SK-N-SH treated with all-trans-retinoic acid at 6 μM for 48 hours (cell line): ENCODE measurements around the gene SLC12A7.

ENCODE experiments used
- ARNTL ChIP-seq: fragments of 450-650 bp; formaldehyde crosslinking; IDR thresholded peaks from 2 replicates; pipeline ENCODE4 v1.5.0; 2020; ENCODE audit warnings: low read depth, mild to moderate bottlenecking, moderate library complexity, borderline replicate concordance
- BACH2 ChIP-seq: fragments of 250-450 bp; sonication (Bioruptor Pico); IDR thresholded peaks from 2 replicates; pipeline ENCODE4 v1.9.0; 2021; ENCODE audit warnings: mild to moderate bottlenecking, borderline replicate concordance
- ESRRG ChIP-seq: fragments of 250-450 bp; sonication (Bioruptor Pico); IDR thresholded peaks from 2 replicates; pipeline ENCODE4 v1.6.1; 2021; ENCODE audit warnings: mild to moderate bottlenecking
- GLIS3 ChIP-seq: fragments of 250-450 bp; sonication (Bioruptor Pico); IDR thresholded peaks from 2 replicates; pipeline ENCODE4 v1.5.0; 2020; ENCODE audit warnings: mild to moderate bottlenecking, moderate library complexity
- ISL1 ChIP-seq: fragments of 250-450 bp; sonication (Bioruptor Pico); IDR thresholded peaks from 2 replicates; pipeline ENCODE4 v2.1.2; 2022; ENCODE audit warnings: mild to moderate bottlenecking, moderate library complexity
- OSR1 ChIP-seq: fragments of 250-450 bp; sonication (Bioruptor Pico); IDR thresholded peaks from 2 replicates; pipeline ENCODE4 v1.8.0; 2022; ENCODE audit warnings: moderate library complexity, mild to moderate bottlenecking, inconsistent platforms
- PPARA ChIP-seq: fragments of 250-450 bp; sonication (Bioruptor Pico); IDR thresholded peaks from 2 replicates; pipeline ENCODE4 v1.5.0; 2020; ENCODE audit warnings: mild to moderate bottlenecking, borderline replicate concordance
- TOX ChIP-seq: fragments of 250-450 bp; sonication (Bioruptor Pico); IDR thresholded peaks from 2 replicates; pipeline ENCODE4 v1.8.0; 2021; ENCODE audit warnings: mild to moderate bottlenecking, moderate library complexity, borderline replicate concordance
- ZFP3 ChIP-seq: fragments of 250-450 bp; sonication (Bioruptor Pico); IDR thresholded peaks from 2 replicates; pipeline ENCODE4 v1.5.0; 2020; ENCODE audit warnings: mild to moderate bottlenecking, moderate library complexity
- ZNF565 ChIP-seq: fragments of 450-650 bp; formaldehyde crosslinking; conservative IDR thresholded peaks from 2 replicates; pipeline ENCODE4 v1.5.0; 2020; ENCODE audit warnings: low read depth, mild to moderate bottlenecking, moderate library complexity
- TF ChIP-seq, protein P1 (sequence below): fragments of 250-450 bp; sonication (Bioruptor Pico); IDR thresholded peaks from 2 replicates; pipeline ENCODE4 v1.8.0; 2020; ENCODE audit warnings: mild to moderate bottlenecking, moderate library complexity, borderline replicate concordance
- TF ChIP-seq, protein P2 (sequence below): fragments of 250-450 bp; sonication (Bioruptor Pico); IDR thresholded peaks from 2 replicates; pipeline ENCODE4 v1.5.1; 2020; ENCODE audit warnings: low read depth, mild to moderate bottlenecking, moderate library complexity
- TF ChIP-seq, protein P3 (sequence below): fragments of 250-450 bp; sonication (Bioruptor Pico); IDR thresholded peaks from 2 replicates; pipeline ENCODE4 v1.5.0; 2020; ENCODE audit warnings: mild to moderate bottlenecking, moderate library complexity

- TF ChIP-seq, protein P1, sequence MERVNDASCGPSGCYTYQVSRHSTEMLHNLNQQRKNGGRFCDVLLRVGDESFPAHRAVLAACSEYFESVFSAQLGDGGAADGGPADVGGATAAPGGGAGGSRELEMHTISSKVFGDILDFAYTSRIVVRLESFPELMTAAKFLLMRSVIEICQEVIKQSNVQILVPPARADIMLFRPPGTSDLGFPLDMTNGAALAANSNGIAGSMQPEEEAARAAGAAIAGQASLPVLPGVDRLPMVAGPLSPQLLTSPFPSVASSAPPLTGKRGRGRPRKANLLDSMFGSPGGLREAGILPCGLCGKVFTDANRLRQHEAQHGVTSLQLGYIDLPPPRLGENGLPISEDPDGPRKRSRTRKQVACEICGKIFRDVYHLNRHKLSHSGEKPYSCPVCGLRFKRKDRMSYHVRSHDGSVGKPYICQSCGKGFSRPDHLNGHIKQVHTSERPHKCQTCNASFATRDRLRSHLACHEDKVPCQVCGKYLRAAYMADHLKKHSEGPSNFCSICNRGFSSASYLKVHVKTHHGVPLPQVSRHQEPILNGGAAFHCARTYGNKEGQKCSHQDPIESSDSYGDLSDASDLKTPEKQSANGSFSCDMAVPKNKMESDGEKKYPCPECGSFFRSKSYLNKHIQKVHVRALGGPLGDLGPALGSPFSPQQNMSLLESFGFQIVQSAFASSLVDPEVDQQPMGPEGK, result no peak
- TF ChIP-seq, protein P2, sequence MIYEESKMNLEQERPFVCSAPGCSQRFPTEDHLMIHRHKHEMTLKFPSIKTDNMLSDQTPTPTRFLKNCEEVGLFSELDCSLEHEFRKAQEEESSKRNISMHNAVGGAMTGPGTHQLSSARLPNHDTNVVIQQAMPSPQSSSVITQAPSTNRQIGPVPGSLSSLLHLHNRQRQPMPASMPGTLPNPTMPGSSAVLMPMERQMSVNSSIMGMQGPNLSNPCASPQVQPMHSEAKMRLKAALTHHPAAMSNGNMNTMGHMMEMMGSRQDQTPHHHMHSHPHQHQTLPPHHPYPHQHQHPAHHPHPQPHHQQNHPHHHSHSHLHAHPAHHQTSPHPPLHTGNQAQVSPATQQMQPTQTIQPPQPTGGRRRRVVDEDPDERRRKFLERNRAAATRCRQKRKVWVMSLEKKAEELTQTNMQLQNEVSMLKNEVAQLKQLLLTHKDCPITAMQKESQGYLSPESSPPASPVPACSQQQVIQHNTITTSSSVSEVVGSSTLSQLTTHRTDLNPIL, result no peak
- TF ChIP-seq ZNF565 (CRISPR knock-in tag) (no peak), ARNTL (CRISPR knock-in tag) (no peak), TOX (CRISPR knock-in tag) (no peak), ESRRG (CRISPR knock-in tag) (no peak), ZFP3 (CRISPR knock-in tag) (no peak), OSR1 (no peak), ISL1 (CRISPR knock-in tag) (no peak), PPARA (no peak), BACH2 (CRISPR knock-in tag) (no peak), GLIS3 (no peak)
- TF ChIP-seq, protein P3, sequence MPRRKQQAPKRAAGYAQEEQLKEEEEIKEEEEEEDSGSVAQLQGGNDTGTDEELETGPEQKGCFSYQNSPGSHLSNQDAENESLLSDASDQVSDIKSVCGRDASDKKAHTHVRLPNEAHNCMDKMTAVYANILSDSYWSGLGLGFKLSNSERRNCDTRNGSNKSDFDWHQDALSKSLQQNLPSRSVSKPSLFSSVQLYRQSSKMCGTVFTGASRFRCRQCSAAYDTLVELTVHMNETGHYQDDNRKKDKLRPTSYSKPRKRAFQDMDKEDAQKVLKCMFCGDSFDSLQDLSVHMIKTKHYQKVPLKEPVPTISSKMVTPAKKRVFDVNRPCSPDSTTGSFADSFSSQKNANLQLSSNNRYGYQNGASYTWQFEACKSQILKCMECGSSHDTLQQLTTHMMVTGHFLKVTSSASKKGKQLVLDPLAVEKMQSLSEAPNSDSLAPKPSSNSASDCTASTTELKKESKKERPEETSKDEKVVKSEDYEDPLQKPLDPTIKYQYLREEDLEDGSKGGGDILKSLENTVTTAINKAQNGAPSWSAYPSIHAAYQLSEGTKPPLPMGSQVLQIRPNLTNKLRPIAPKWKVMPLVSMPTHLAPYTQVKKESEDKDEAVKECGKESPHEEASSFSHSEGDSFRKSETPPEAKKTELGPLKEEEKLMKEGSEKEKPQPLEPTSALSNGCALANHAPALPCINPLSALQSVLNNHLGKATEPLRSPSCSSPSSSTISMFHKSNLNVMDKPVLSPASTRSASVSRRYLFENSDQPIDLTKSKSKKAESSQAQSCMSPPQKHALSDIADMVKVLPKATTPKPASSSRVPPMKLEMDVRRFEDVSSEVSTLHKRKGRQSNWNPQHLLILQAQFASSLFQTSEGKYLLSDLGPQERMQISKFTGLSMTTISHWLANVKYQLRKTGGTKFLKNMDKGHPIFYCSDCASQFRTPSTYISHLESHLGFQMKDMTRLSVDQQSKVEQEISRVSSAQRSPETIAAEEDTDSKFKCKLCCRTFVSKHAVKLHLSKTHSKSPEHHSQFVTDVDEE (CRISPR knock-in tag), result no peak
Observed at GRCh38 chr5:1037123-1037670, 74.7 kb downstream of the SLC12A7 start.
